ENCODE results near the gene PID1.

The PID1 gene

DNA sequence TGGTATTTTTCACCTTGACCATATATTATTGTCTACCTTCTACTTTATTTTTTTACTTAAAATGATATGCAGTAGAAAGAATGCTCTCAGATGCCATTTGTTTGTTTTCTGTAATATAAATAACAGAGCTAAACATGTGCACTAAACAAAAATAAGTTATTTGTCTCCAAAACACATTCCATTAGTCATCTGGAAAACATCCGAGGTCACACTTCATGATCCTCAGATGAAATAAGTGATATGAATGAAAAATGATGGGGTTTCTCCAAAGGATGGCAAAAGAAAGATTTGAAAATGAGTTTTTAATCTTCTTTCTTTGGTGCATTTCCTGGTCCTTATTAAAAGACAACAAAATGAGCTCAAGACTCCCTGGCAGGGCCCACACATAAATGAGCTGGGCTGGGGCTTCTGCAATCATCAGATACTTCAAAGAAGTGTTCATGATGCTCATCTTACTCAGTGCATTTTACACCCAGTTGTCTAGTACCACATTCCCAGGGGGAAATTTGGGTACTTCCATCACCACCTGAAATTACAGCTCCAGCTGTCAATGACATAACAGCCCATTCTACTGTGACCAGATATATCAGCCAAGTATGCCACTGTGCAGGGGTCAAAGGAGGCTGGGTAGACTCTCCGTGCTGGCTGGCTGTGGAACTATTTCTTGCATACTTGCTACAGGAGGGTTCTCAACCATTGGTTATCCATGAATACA, 283.5 kb downstream of the PID1 start:
- no peak for DNase-seq

- DNase-seq = no peak
Measured at GRCh38 chr2:228986961-228987360, 284.1 kb downstream of the PID1 start.

DNA sequence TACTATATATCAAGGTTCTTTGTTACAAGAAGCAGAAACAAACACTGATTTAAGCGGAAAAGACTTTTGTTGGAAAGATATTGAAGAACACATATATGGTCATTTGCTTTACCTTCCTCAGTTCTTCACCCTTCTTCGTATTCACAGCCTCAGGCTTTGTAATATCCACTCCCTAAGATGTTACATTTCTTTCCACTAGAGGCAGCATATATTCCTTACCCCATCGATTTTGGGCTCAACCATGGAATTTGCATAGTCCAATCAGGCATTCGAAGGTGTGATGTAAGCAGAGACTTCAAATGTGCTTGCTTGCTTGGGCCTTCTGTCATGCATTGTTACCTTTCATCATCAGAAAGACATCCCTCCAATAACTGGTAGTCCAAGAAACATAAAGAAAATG, 287.4 kb downstream of the PID1 start:
- DNase-seq = no peak

- DNase-seq = no peak
Measured at GRCh38 chr2:228974169-228974568, 296.9 kb downstream of the PID1 start.

Data from NCI-H510A (cell line).